Nephron (organoid): ENCODE measurements around the gene SLC25A28.
"Not testable (repeated sequence)": the region's sequence is repeated elsewhere in the genome, so short reads cannot be mapped to it uniquely, and the experiment has no call there.

Experiments
- H3K27ac Mint-ChIP-seq, 3 experiments: 2 replicates each; pipeline ENCODE4 v1.8.0; 2020; ENCODE audit warnings: mixed read lengths in 3 of 3, mild to moderate bottlenecking in 2 of 3, moderate library complexity in 1 of 3
- H3K27me3 Mint-ChIP-seq: 2 replicates; pipeline ENCODE4 v1.8.0; 2021; ENCODE audit warnings: low read depth, mild to moderate bottlenecking, moderate library complexity, mixed read lengths
- H3K36me3 Mint-ChIP-seq: 2 replicates; pipeline ENCODE4 v1.8.0; 2020; ENCODE audit warnings: low read depth, mixed read lengths
- H3K4me1 Mint-ChIP-seq: 2 replicates; pipeline ENCODE4 v1.8.0; 2020; ENCODE audit warnings: mixed read lengths
- H3K4me3 Mint-ChIP-seq, 3 experiments: 2 replicates each; pipeline ENCODE4 v1.8.0; 2020; ENCODE audit warnings: mild to moderate bottlenecking in 3 of 3, mixed read lengths in 3 of 3, moderate library complexity in 2 of 3
- H3K9me3 Mint-ChIP-seq: 2 replicates; pipeline ENCODE4 v1.8.0; 2020; ENCODE audit warnings: mixed read lengths
- CTCF ChIP-seq, 3 experiments: fragments of 200-600 bp; sonication (generic); IDR thresholded peaks; one replicate each; pipeline ENCODE4 v1.5.0; 2021; ENCODE audit warnings: antibody characterized with exemption in 3 of 3; ENCODE audit not compliant: unreplicated experiment in 3 of 3

Gene SLC25A28

DNA sequence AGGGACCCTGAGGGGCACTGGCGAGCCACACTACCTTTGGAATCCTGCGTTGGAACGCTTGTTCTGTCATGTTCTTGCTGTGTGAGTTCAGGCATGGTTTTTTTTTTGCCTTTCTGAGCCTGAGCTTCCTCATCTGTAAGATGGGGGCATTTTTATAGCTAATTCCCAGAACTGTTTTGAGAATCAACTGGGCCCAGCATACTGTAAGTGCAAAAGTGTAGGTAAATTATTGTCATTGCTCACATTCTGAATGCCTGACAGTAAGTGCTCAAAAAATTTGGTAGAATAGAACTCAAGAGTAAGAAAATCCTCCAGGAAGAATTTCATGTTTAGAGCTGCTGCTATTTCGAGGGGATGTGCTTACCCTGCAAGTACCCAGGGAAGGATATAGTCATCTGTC is 22.2 kb downstream of the SLC25A28 start:
- no peak overlapping the region for H3K27ac Mint-ChIP-seq
- H3K27me3 Mint-ChIP-seq: peaks cover 11% of the 10 kb centered on the region
- TF ChIP-seq CTCF (IDR thresholded peaks at IDR 0.05; ENCODE audit: unreplicated experiment in 3 of 3): no peak
- peaks cover 5% of the 10 kb centered on the region for H3K9me3 Mint-ChIP-seq
- no peak overlapping the region for H3K4me3 Mint-ChIP-seq
- no peaks in the 10 kb centered on the region for H3K36me3 Mint-ChIP-seq
- peaks cover 10% of the 10 kb centered on the region for H3K4me1 Mint-ChIP-seq

GRCh38 chr10:99596708-99597107 is 23.5 kb downstream of the SLC25A28 start:
- peaks cover 15% of the 10 kb centered on the region for H3K27me3 Mint-ChIP-seq
- H3K9me3 Mint-ChIP-seq, H3K4me3 Mint-ChIP-seq, H3K36me3 Mint-ChIP-seq, H3K27ac Mint-ChIP-seq, H3K4me1 Mint-ChIP-seq: not testable (repeated sequence)

DNA sequence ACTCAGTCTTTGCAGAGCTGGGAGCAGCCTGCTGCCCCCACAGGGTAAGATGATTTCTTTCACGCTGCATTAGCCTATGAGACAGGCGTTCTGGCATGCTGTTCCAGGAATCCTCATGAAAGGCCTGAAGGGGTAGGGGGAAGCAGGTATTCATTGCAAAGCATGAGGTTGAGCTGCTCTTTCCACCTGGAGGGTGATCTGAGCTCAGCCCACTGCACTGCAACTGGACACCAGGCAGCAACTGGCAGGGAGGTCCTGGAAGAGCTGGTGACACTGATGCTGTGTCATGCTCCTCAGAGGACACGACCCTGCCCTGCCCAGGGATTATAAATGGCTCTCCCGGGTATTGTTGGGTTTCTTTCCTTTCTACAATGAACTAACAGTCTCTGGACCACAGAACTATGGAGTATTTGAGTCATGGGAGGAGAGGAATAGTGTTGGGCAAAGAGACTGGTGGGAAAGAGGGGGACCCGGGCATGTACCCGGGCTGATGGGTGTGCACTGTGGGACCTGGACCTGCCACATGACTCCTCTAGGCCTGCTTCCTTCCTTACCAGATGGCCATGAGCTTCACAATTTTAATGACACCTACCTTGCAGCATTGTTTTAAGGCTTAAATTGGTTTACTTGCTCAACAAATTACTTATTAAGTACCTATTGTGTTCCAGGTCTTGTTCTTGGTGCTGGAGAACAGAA is 24.3 kb downstream of the SLC25A28 start:
- peaks cover 10% of the 10 kb centered on the region for H3K4me1 Mint-ChIP-seq
- no peak overlapping the region for H3K4me3 Mint-ChIP-seq
- no peak for TF ChIP-seq CTCF (IDR thresholded peaks at IDR 0.05; ENCODE audit: unreplicated experiment in 3 of 3)
- no peak overlapping the region for H3K27ac Mint-ChIP-seq
- H3K9me3 Mint-ChIP-seq: no peaks in the 10 kb centered on the region
- H3K36me3 Mint-ChIP-seq: no peaks in the 10 kb centered on the region
- H3K27me3 Mint-ChIP-seq: peaks cover 15% of the 10 kb centered on the region

DNA sequence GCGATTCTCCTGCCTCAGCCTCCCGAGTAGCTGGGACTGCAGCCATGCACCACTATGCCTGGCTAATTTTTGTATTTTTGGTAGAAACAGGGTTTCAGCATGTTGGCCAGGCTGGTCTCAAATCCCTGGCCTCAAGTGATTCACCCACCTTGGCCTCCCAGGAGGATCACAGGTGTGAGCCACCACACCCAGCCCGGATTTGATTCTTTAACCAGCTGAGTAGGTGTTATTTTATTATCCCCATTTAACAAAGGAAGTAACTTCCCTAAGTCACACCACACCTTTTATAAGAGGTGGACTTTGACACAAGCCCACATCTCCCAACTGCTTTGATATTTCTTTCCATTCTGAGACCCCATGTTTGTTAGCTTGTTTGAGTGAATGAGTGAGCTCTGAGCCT is 25.0 kb downstream of the SLC25A28 start:
- H3K4me1 Mint-ChIP-seq: peaks cover 10% of the 10 kb centered on the region
- H3K36me3 Mint-ChIP-seq: no peaks in the 10 kb centered on the region
- H3K9me3 Mint-ChIP-seq: no peaks in the 10 kb centered on the region
- no peak overlapping the region for H3K4me3 Mint-ChIP-seq
- H3K27ac Mint-ChIP-seq: no peak overlapping the region
- peaks cover 20% of the 10 kb centered on the region for H3K27me3 Mint-ChIP-seq
- TF ChIP-seq CTCF (IDR thresholded peaks at IDR 0.05; ENCODE audit: unreplicated experiment in 3 of 3): no peak

DNA sequence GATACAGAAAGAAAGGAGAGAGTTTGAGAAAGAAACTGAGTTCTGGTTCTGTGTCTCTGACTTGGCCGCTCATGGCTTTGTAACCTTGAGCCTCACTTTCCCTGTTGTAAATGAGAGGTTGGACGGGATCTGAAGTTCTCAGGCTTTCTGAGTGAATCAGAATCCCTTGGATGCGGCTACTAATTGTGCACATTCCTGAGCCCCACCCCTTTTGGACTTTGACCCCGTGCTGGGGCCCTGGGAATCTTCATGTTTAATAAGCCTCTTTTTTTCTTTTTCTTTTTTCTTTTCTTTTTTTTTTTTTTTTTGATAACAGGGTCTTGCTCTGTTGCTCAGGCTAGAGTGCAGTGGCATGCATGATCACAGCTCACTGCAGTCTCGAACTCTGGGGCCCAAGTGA is 26.9 kb downstream of the SLC25A28 start:
- Mint-ChIP-seq H3K9me3 (no peaks in the 10 kb centered on the region), H3K4me1 (peaks cover 10% of the 10 kb centered on the region), H3K4me3 (no peak overlapping the region), H3K27ac (no peak overlapping the region), H3K27me3 (peaks cover 20% of the 10 kb centered on the region), H3K36me3 (no peaks in the 10 kb centered on the region)
- no peak for TF ChIP-seq CTCF (IDR thresholded peaks at IDR 0.05; ENCODE audit: unreplicated experiment in 3 of 3)

GRCh38 chr10:99590799-99591198 is 29.4 kb downstream of the SLC25A28 start:
- Mint-ChIP-seq H3K27me3 (peaks cover 19% of the 10 kb centered on the region), H3K9me3 (no peaks in the 10 kb centered on the region), H3K27ac (no peak overlapping the region), H3K4me3 (no peak overlapping the region), H3K4me1 (peaks cover 4% of the 10 kb centered on the region), H3K36me3 (no peaks in the 10 kb centered on the region)
- no peak for TF ChIP-seq CTCF (IDR thresholded peaks at IDR 0.05; ENCODE audit: unreplicated experiment in 3 of 3)
